H9 (cell line): Measurements from ENCODE around the gene CNDP1. TPM values are rescaled to one million over a fixed set of nuclear protein-coding genes. Genes with fewer than 3 reads are reported as not detected.
A peak's percentile ranks its signal among the peaks of the same experiment; 100 is the strongest.

Experiments used
- DNase-seq: peaks from one replicate; pipeline ENCODE4 v3.0.0-alpha.2; 2017
- H2AFZ ChIP-seq: one replicate; pipeline ENCODE4 v1.6.1; 2013; ENCODE audit warnings: mild to moderate bottlenecking, low read length, control low read depth, moderate library complexity
- H2AK5ac ChIP-seq: 2 replicates; pipeline ENCODE4 v1.6.1; 2013; ENCODE audit warnings: low read length, control low read depth, mixed read lengths; ENCODE audit not compliant: insufficient read length
- H2BK120ac ChIP-seq: one replicate; pipeline ENCODE4 v1.6.1; 2013; ENCODE audit warnings: low read depth, mild to moderate bottlenecking, low read length, control low read depth, inconsistent platforms; ENCODE audit not compliant: poor library complexity, severe bottlenecking
- H2BK12ac ChIP-seq: 2 replicates; pipeline ENCODE4 v1.6.1; 2013; ENCODE audit warnings: low read length, control low read depth, mixed read lengths, low read depth; ENCODE audit not compliant: insufficient read length
- H2BK15ac ChIP-seq: 2 replicates; pipeline ENCODE4 v1.6.1; 2013; ENCODE audit warnings: low read depth, low read length, control low read depth
- H2BK20ac ChIP-seq: one replicate; pipeline ENCODE4 v1.6.1; 2013; ENCODE audit warnings: low read depth, mild to moderate bottlenecking, low read length, control low read depth, inconsistent platforms; ENCODE audit not compliant: poor library complexity, severe bottlenecking
- H2BK5ac ChIP-seq: 2 replicates; pipeline ENCODE4 v1.6.1; 2013; ENCODE audit warnings: low read length, control low read depth, mixed read lengths; ENCODE audit not compliant: insufficient read length
- H3K14ac ChIP-seq: 2 replicates; pipeline ENCODE4 v1.6.1; 2013; ENCODE audit warnings: low read length, control low read depth; ENCODE audit not compliant: insufficient read depth
- H3K18ac ChIP-seq: 2 replicates; pipeline ENCODE4 v1.6.1; 2013; ENCODE audit warnings: low read depth, mild to moderate bottlenecking, mixed read lengths, low read length, control low read depth; ENCODE audit not compliant: insufficient read length
- H3K23ac ChIP-seq: 2 replicates; pipeline ENCODE4 v1.6.1; 2013; ENCODE audit warnings: low read length, control low read depth, mixed read lengths, low read depth; ENCODE audit not compliant: insufficient read length
- H3K23me2 ChIP-seq: 2 replicates; pipeline ENCODE4 v1.6.1; 2013; ENCODE audit warnings: low read depth, mild to moderate bottlenecking, mixed read lengths, low read length, control low read depth; ENCODE audit not compliant: insufficient read length, poor library complexity, severe bottlenecking
- H3K27ac ChIP-seq: 2 replicates; pipeline ENCODE4 v1.5.1; 2013; ENCODE audit warnings: low read length, control low read depth, mixed read lengths, low read depth; ENCODE audit not compliant: insufficient read length
- H3K27me3 ChIP-seq: 2 replicates; pipeline ENCODE4 v1.6.1; 2013; ENCODE audit warnings: low read length, control low read depth, inconsistent platforms; ENCODE audit not compliant: insufficient read depth
- H3K4ac ChIP-seq: 2 replicates; pipeline ENCODE4 v1.6.1; 2013; ENCODE audit warnings: low read depth, mild to moderate bottlenecking, control low read depth, inconsistent platforms, low read length, moderate library complexity
- H3K4me1 ChIP-seq: 2 replicates; pipeline ENCODE4 v1.6.1; 2013; ENCODE audit warnings: low read length, control low read depth, inconsistent platforms; ENCODE audit not compliant: insufficient read depth
- H3K4me2 ChIP-seq: 2 replicates; pipeline ENCODE4 v1.6.1; 2013; ENCODE audit warnings: low read length, control low read depth, mixed read lengths; ENCODE audit not compliant: insufficient read length, insufficient read depth
- H3K56ac ChIP-seq: 2 replicates; pipeline ENCODE4 v1.6.1; 2013; ENCODE audit warnings: low read depth, mild to moderate bottlenecking, mixed read lengths, low read length, control low read depth; ENCODE audit not compliant: insufficient read length
- H3K79me1 ChIP-seq: 2 replicates; pipeline ENCODE4 v1.6.1; 2013; ENCODE audit warnings: low read depth, mild to moderate bottlenecking, moderate library complexity, low read length, control low read depth, inconsistent platforms; ENCODE audit not compliant: insufficient read depth, poor library complexity, severe bottlenecking
- H3K79me2 ChIP-seq: 2 replicates; pipeline ENCODE4 v1.6.1; 2013; ENCODE audit warnings: low read length, control low read depth, inconsistent platforms; ENCODE audit not compliant: insufficient read depth
- H3K9ac ChIP-seq: 2 replicates; pipeline ENCODE4 v1.6.1; 2013; ENCODE audit warnings: low read length, control low read depth, mixed read lengths; ENCODE audit not compliant: insufficient read length; ENCODE audit errors: extremely low read depth
- H3K9me3 ChIP-seq: one replicate; pipeline ENCODE4 v1.6.1; 2013; ENCODE audit warnings: low read depth, low read length, inconsistent platforms; ENCODE audit not compliant: control insufficient read depth
- H3T11ph ChIP-seq: one replicate; pipeline ENCODE4 v1.6.1; 2013; ENCODE audit warnings: mild to moderate bottlenecking, low read length, control low read depth, inconsistent platforms
- H4K20me1 ChIP-seq: one replicate; pipeline ENCODE4 v1.6.1; 2013; ENCODE audit not compliant: control insufficient read depth, insufficient read length, insufficient read depth
- H4K5ac ChIP-seq: 2 replicates; pipeline ENCODE4 v1.6.1; 2013; ENCODE audit warnings: low read depth, mild to moderate bottlenecking, mixed read lengths, low read length, control low read depth; ENCODE audit not compliant: insufficient read length
- H4K8ac ChIP-seq: replicated peaks from 2 replicates; pipeline ENCODE4 v1.6.1; 2013; ENCODE audit warnings: low read length, control low read depth, mixed read lengths, low read depth; ENCODE audit not compliant: insufficient read length
- H4K91ac ChIP-seq: 2 replicates; pipeline ENCODE4 v1.6.1; 2013; ENCODE audit warnings: low read depth, mild to moderate bottlenecking, moderate library complexity, mixed read lengths, low read length, control low read depth; ENCODE audit not compliant: insufficient read length
- H3K27ac Mint-ChIP-seq, 3 experiments: 2 replicates in 2 of 3; 3 replicates in 1 of 3; pipeline ENCODE4 v1.8.0; 2020 to 2021; ENCODE audit warnings: mixed read lengths in 3 of 3, mild to moderate bottlenecking in 1 of 3, moderate library complexity in 1 of 3
- H3K27me3 Mint-ChIP-seq: 2 replicates; pipeline ENCODE4 v1.8.0; 2021; ENCODE audit warnings: low read depth, mild to moderate bottlenecking, moderate library complexity, mixed read lengths
- H3K36me3 Mint-ChIP-seq, 3 experiments: 2 replicates in 2 of 3; 3 replicates in 1 of 3; pipeline ENCODE4 v1.8.0; 2020 to 2021; ENCODE audit warnings: low read depth in 3 of 3, mixed read lengths in 3 of 3; ENCODE audit not compliant: insufficient read depth in 1 of 3
- H3K4me1 Mint-ChIP-seq, 2 experiments: 2 replicates each; pipeline ENCODE4 v1.8.0; 2020; ENCODE audit warnings: mixed read lengths in 2 of 2
- H3K4me3 Mint-ChIP-seq, 2 experiments: 2 replicates in 1 of 2; 3 replicates in 1 of 2; pipeline ENCODE4 v1.8.0; 2020 to 2021; ENCODE audit warnings: mild to moderate bottlenecking in 2 of 2, mixed read lengths in 2 of 2, moderate library complexity in 1 of 2
- H3K9me3 Mint-ChIP-seq, 2 experiments: 2 replicates in 1 of 2; 3 replicates in 1 of 2; pipeline ENCODE4 v1.8.0; 2020; ENCODE audit warnings: mild to moderate bottlenecking in 2 of 2, mixed read lengths in 2 of 2, moderate library complexity in 1 of 2
- WGBS: extraction: QIAGEN DNeasy Blood & Tissue Kit; methylation state at CpG from one replicate; pipeline ENCODE4 v1.1.7; 2013; ENCODE audit warnings: missing lambda C conversion rate, low lambda C conversion rate, mixed read lengths; ENCODE audit not compliant: insufficient read length; ENCODE audit errors: extremely low coverage; 5-methylcytosine and 5-hydroxymethylcytosine counted together
- total RNA-seq: library from RNA; stranded (reverse); gene quantifications from 2 replicates; pipeline ENCODE4 v1.2.1, GENCODE V29; 2021
- TF ChIP-seq, protein P1 (sequence below): fragments of 200-600 bp; sonication (generic); conservative IDR thresholded peaks from 3 replicates; pipeline ENCODE4 v1.8.0; 2021; ENCODE audit warnings: antibody characterized with exemption, mild to moderate bottlenecking

Gene CNDP1
- total RNA-seq, 1 experiment from 2014 or later, result not detected

DNA sequence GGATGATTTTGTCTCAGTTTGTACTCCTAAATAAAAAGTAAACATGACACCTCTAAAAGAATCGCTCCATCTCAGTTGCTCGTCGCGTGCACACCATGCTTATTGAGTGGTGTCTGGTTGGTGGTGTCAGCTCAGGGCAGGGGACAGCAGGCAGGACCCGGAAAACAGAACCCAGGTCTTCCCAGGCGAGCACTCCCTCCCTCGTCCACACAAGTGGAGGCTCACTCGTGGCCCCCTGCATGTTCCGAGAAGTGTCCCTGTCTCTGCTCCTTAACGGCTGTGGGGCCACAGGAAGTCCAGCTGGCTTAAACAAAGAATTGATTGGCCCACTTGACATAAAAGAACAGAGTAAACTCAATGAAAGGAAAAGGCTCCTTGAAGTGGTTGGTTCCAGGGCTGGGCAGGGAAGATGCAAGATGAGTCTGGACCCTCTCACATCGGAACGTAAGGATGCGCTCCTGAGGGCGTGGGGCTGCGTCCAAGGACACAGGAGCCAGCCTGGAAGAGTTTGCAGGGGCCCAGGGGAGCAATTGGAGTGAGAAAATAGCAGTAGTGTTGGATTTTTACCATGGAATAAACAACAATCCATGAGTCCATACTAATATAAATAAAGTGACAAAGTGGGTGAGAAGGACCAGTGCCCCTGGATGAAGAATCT, 13.1 kb upstream of the CNDP1 start:
- no peak overlapping the region for H4K5ac ChIP-seq
- Mint-ChIP-seq H3K4me1 (peaks cover 0 to 5% of the 10 kb centered on the region in 2 experiments; a peak in 1 of 4 replicates), H3K9me3 (peaks cover 5 to 19% of the 10 kb centered on the region in 2 experiments; a peak in 4 of 5 replicates), H3K4me3 (no peak overlapping the region), H3K36me3 (peaks cover 60 to 70% (median 70%) of the 10 kb centered on the region in 3 experiments), H3K27ac (no peak overlapping the region), H3K27me3 (peaks cover 3% of the 10 kb centered on the region)
- no peak overlapping the region for H2BK120ac ChIP-seq
- no peak overlapping the region for H2BK12ac ChIP-seq
- no peak overlapping the region for H4K91ac ChIP-seq
- no peaks in the 10 kb centered on the region for H3K9me3 ChIP-seq
- H3K23me2 ChIP-seq, result no peaks in the 10 kb centered on the region
- no peak overlapping the region for H3K4ac ChIP-seq
- no peak overlapping the region for H3K18ac ChIP-seq
- no peak overlapping the region for H3T11ph ChIP-seq
- no peaks in the 10 kb centered on the region for H4K20me1 ChIP-seq
- H2AFZ ChIP-seq, result no peak overlapping the region
- DNase-seq, result peak; percentile 17
- no peak overlapping the region for H3K14ac ChIP-seq
- H3K79me2 ChIP-seq, result no peaks in the 10 kb centered on the region
- H2AK5ac ChIP-seq, result no peak overlapping the region
- no peak overlapping the region for H3K9ac ChIP-seq
- TF ChIP-seq, protein P1, sequence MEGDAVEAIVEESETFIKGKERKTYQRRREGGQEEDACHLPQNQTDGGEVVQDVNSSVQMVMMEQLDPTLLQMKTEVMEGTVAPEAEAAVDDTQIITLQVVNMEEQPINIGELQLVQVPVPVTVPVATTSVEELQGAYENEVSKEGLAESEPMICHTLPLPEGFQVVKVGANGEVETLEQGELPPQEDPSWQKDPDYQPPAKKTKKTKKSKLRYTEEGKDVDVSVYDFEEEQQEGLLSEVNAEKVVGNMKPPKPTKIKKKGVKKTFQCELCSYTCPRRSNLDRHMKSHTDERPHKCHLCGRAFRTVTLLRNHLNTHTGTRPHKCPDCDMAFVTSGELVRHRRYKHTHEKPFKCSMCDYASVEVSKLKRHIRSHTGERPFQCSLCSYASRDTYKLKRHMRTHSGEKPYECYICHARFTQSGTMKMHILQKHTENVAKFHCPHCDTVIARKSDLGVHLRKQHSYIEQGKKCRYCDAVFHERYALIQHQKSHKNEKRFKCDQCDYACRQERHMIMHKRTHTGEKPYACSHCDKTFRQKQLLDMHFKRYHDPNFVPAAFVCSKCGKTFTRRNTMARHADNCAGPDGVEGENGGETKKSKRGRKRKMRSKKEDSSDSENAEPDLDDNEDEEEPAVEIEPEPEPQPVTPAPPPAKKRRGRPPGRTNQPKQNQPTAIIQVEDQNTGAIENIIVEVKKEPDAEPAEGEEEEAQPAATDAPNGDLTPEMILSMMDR, result no peak
- H3K4me1 ChIP-seq, result no peaks in the 10 kb centered on the region
- no peaks in the 10 kb centered on the region for H3K27me3 ChIP-seq
- H3K23ac ChIP-seq, result no peak overlapping the region
- H4K8ac ChIP-seq, result no peak overlapping the region
- no peak overlapping the region for H3K56ac ChIP-seq
- no peak overlapping the region for H3K4me2 ChIP-seq
- H2BK15ac ChIP-seq, result no peak overlapping the region
- H3K79me1 ChIP-seq, result no peaks in the 10 kb centered on the region
- no peak overlapping the region for H3K27ac ChIP-seq
- no peak overlapping the region for H2BK20ac ChIP-seq
- no CpG with 5 or more reads among the region's 15 CpGs for WGBS
- no peak overlapping the region for H2BK5ac ChIP-seq
